ENCODE measurements around the gene MDFIC.

- no peak for TF ChIP-seq POLR2A (IDR thresholded peaks at IDR 0.05; ENCODE audit: low read depth, low read length)
- no peak for TF ChIP-seq TAF1 (IDR thresholded peaks at IDR 0.05; ENCODE audit: low read depth, low read length)
- TF ChIP-seq POLR2AphosphoS5 (IDR thresholded peaks at IDR 0.05; ENCODE audit: low read depth, low read length): no peak
- no peak for TF ChIP-seq SPI1 (IDR thresholded peaks at IDR 0.05; ENCODE audit: low read depth, low read length)
- no peak for TF ChIP-seq PAX5 (IDR thresholded peaks at IDR 0.05; ENCODE audit: insufficient read depth, low read length, severe bottlenecking)
These were observed 64.6 kb downstream of the MDFIC start for GRCh38 chr7:114986190-114987180.
